DMS114 treated with DMSO at 0.1 percent for 48 hours (cell line): ENCODE data around the gene KANK2.
A peak's percentile ranks its signal among the peaks of the same experiment; 100 is the strongest.

Experiments
- DNase-seq: peaks from one replicate; lab custom pipeline; 2025; ENCODE audit not compliant: unreplicated experiment; lab: John Stamatoyannopoulos, UW

The KANK2 gene

DNA sequence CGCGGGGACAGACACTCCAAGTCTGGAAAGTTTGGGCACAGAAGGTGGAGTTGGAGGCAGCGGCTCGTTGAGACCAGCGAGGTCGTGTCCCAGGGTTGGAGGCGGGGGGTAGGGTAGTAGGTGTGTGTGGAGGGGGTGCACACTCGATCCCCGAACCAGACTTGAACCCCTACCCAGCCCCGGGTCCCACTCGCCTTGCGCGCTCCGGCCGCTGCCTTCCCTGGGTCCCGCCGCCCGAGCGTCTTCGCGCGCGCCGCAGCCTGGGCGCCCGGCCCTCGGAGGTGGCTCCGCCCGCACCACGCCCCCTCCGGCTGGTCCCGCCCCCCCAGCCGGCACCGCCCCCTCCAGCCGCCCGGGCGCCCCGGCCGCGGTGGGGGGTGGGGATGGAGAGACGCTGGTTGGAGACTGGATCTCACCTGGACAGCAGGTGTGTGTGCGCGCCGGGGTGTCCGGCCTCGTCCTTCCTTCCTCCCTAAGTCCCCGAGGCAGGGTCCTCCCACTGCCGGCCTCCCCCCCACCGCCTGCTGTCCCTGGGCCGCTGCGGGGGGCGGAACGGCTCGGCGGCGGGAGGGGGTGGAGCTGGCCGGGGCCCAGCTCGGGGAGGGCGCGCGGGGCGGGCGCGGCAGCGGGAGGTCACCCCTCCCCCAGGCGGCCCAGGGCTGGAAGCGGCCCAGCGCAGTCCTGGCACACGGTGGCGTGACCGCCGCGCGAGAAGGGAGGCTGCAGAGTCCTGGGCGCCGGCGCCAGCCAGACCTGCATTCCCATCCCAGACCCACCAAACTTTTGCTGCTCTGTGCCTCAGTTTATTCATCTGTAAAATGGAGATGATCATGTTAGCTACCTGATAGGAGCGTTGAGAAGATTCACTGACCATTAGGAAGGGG, at the start of gene KANK2:
Gene KANK2, minus strand, starts transcription at position 255 of the 884 bp plus-strand sequence. CDS start 3,034 bp downstream, outside the sequence.
- no peak for DNase-seq

DNA sequence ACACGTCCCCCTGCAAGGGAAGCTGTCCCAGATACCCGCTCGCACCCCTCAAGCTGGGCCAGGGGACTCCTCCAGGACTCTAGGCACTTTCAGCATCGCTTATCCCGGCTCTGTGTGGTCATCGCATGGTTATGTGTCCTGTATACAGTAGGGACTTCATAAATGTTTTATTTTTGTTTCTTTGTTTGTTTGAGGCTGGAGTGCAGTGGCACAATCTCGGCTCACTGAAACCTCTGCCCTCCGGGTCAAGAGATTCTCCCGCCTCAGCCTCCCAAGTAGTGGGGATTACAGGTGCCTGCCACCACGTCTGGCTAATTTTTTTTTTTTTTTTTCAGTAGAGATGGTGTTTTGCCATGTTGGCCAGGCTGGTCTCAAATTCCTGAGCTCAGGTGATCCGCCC, 49.6 kb upstream of the KANK2 start:
- no peak for DNase-seq

DNA sequence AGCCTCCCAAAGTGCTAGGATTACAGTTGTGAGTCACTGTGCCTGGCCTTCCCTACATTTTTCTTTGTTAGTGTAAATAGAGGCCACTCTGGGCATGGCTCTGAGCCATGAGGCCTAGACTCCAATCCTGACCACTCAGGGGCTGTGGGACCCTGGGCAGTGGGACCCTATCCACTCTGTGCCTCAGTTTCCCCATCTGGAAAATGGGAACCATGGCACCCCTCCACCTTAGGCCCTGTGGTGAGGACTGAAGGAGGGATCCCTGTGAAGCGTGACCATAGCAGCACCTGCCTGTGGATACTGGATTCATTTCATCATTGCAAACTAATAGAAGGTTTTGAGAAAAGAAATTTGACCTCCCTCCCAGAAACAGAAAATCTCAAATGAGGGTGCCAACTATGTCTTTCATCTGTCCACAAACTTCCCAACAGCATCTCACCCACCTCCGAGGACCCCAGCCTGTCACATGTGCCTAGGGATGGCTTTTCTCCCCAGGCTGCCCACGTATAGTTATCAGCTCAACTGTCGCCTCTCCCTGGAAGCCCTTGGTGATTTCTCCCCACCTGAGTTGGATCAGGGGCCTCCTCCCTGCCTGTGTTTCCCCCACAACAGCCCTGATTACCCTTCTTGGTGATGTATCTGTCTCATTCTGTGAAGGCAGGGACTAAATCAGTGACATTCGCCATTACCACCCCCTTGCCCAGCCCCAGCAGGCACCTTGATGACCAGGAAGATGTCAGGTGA, 47.7 kb upstream of the KANK2 start:
- DNase-seq = no peak

DNA sequence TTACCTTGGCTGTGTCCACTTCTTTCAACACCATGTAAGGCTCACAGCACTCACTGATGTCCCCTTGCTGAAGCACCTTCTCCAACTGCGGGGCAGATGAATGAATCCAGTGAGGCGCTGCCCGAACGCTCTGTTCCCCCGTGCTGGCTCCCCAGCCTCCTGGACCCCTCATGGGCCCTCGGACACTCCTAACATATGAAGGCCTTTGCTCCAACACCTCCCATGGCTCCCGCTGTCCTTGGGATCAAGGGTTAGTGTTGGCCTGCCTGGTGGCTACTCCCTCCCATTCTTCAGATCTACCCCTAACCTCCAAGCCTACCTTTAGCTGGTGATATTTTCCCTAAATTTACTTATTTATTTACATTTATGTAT, 46.4 kb upstream of the KANK2 start:
- DNase-seq = no peak

DNA sequence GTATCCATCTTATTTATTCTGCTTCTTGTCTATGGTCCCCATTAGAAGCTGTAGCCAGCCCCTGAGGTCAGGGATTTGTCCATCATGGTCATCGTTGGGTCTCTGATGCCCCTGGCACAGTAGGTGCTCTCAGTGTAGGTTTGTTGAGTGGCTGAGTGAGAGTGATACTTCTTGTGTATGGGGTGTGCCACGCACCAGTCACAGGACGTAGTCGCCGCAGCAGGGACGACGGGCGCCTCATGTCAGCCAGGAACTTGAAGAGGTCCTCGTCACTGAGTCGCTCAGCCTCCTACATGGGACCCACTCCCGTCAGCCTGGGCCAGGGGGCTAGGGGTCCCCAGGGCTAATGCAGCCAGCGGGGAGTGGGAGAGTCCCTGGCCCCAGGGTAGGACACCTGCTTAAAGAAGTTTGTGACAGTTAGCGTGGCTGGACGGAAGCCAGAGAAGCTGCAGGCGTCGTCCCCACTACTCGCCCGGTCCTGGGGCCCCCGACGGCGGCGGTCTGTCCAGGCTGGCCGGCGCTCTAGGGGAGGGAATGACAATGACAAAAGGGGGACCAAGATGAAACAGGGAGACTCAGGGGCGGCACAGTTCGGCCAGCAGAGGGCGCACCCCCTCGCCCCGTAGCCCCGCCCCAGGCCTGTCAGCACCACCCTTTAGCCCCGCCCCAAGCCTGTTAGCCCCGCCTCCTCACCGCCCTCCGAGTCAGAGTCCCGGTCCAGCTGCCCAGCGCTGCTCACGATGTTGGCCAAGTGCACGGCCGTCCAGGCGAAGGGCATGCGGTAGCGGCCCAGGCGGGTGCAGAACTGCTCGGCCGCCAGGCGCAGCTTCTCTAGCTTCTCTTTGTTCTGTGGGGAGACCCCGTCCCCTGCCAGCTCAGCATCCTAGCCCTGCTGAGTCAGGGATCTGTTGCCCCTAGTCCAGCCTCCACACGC, 45.8 kb upstream of the KANK2 start:
- peak; percentile 10 for DNase-seq

DNA sequence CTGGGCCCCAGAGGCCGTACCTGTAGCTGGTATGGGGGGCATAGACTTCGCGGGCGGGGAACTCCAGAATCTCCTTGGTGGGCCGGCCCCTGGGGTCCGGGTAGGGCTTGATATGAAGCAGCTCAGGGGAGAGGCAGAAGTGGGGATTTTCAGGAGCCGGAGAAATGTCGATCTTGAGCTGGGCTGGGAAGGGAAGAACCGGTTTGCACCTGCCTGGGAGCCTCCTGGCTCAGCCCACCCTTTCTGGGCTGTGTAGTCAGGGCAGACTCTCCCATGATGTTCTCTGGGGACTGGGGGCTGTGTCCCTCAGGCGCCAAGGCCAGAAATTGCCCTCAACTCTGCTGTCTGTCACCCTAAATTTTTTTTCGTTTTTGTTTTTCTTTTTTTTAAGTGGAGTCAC, 44.7 kb upstream of the KANK2 start:
- DNase-seq = no peak

DNA sequence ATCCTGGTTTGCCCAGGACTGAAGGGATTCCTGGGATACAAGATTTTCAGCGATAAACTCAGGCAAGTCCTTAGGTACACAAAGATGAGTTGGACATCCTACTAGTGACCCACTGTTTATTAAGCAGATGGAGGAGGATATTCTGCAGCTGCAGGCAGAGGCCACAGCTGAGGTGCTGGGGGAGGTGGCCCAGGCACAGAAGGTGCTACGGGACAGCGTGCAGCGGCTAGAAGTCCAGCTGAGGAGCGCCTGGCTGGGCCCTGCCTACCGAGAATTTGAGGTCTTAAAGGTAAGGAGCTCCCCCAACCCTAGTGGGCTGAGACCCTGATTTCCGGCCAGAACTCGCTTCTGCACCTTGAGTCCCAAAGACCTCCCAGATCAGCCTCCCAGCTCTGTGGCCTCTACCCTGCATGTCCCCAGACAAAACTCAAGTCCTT, 42.7 kb upstream of the KANK2 start:
- no peak for DNase-seq

DNA sequence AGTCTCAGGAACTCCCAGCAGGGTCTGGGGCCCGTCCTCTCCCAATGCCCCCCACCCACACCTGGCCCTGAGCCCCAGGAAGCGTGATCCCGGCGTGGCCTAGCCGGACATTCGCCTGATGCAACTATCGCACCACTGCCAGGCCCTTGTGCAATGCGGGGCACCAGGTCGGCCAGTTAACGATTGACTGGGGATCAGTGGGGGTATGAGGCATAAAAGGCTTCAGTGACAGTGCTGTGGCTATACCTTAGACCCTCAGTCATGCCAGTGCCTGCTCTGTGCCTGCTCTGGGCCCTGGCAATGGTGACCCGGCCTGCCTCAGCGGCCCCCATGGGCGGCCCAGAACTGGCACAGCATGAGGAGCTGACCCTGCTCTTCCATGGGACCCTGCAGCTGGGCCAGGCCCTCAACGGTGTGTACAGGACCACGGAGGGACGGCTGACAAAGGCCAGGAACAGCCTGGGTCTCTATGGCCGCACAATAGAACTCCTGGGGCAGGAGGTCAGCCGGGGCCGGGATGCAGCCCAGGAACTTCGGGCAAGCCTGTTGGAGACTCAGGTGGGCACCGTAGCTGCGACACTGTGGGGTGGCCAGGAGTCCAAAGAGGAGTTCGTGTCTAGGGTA, 42.1 kb upstream of the KANK2 start, which contains the start of gene ANGPTL8:
Gene ANGPTL8, plus strand, starts transcription at position 243 of the 624 bp plus-strand sequence. Its CDS starts 19 bp downstream, at position 262.
- no peak for DNase-seq

DNA sequence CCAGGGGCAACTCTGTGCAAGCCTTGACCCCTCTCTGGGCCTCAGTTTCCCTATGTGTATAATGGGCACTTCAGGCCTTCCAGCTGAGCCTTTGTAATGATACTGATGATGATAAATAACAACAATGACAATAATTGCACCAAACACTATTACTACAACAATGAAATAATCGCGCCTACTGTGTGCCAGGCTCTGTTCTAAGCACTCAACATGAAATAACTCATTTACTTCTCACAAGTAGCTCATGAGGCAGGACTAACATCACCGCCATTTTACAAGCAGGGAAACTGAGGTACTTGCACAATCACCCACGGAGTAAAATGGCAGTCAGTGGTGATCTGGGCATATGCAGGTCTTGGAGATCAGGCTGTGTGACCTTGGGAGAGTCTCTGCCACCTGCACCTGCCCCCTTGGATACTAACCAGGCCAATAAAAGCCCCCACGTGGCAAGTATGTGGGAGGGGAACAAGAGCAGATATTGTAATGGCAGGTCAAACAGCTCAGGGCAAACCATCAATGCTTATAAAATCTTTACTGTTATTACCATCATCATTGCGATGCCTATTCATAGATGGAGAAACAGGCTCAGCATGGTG, 41.5 kb upstream of the KANK2 start:
- DNase-seq = no peak

DNA sequence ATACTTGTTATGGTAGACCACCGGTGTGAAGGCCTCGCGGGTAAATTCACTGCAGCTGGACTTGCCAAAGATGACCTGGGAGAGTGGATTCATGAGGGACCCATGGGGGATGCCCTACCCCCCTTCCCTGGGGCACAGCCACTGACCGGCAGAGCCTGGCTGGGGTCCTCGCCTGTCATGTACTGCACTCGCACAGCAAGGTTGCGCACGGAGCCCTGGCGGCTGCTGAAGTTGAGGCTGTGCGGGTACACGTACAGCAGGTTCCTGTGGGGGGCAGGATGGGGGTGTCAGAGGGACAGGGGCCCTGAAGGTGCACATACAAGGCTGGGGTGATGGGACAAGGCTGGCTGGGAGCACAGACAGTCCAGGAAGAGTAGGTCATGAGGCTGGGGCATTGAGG, 40.7 kb upstream of the KANK2 start:
- DNase-seq = no peak

DNA sequence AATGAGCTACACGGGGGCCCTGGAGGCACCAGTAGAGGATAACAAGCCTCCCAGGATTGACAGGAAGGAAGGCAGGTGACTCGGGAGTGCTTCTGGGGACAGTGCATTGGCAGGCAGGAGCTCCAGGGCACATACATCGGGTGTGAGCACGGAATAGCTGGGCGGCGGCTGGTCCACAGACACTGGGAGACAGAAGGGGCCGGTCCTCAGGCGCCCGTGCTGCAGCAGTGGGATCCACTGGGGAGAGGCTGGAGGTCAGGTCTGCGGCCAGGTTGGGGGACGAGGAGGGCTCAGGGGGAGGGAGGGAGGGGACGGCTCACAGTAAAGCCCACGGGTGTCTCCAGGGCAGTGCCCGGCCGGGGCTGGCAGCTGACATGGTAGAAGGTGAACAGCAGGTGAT, 40.0 kb upstream of the KANK2 start:
- DNase-seq = no peak

DNA sequence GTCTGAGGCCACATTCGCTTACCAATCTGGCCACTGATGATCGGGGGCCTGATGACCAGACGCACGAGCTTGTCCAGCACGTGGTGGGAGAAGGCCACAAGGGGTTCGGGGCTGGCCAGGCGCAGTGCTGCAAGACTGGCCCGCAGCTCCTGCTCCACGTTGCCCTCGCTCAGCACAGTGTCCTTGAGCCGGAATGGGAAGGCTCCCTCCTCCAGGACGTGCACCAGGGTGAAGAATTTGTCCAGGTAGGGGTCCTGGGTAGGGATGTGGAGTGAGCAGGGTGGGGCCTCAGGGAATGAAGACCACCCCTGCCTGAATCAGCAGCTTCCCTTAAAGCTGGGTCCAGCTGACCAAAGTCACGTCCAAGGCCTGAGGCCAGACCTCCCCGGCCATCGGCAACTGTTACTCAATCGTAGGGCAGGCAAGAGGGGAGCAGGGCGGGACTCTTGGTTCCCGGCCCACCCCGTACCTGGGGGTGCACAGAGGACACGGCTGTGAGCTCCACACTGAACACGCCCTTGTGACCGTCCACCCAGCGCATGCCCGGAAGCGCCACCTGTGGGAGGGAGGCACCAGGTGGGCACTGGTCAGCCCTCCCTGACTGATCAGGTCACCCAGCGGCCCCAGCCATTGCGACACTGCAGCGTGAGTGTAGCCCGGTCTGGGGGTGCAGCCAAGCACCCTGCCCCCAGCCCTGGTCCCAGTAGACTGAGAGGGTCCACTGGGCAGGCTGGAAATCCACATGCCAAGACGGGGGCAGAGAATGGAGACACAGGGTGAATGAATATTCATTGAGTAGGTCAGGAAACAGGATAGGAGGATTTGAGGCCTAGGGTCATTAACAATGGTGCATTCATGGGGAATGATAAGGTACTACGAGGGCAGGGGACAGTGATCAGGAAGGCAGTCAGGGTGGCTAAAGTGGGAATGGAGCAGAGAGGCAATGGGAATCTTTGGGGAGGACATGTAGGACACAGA, 39.3 kb upstream of the KANK2 start:
- no peak for DNase-seq

DNA sequence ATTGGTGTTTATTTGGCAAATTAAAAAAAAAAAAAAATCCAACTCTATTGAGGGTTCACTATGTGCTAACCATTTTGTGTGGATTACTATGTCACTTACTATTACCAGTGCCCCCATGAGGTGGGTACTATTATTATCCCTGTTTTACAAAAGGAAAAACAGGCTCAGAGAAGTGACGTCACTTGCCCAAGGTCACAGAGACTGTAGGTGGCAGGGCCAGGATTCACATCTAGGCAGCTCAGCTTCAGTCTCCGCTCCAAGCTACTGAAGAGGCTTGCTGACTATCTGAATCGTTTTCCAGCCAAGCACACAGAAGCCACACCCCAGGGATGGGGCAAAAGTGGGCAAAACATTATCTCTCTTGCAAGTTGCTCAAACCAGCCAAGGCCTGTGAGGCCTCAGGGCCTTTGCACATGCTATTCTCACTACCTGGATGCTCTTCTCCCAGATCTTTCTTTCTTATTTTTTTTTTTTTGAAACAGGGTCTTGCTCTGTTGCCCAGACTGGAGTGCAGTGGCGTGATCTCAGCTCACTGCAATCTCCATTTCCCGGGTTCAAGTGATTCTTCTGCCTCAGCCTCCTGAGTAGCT, 37.2 kb upstream of the KANK2 start:
- DNase-seq = no peak

DNA sequence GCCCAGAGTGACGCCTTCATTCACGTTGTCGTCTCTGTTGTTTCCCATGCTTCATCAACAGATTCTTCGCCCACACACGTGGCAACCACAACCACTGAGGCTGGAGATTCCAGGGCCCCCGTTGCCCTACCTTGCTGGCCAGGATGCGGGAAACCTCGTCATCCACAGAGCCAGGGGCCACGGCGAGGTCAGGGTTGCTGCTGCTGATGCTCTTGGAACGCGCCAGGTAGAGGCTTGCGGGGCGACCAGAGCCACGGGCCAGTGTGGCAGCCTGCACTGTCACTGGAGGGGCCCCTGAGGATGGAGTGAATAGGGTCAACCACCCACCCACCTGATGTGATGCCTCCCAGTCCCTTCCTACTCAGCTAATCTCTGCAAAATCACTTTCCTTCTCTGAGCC, 35.7 kb upstream of the KANK2 start:
- DNase-seq = no peak

DNA sequence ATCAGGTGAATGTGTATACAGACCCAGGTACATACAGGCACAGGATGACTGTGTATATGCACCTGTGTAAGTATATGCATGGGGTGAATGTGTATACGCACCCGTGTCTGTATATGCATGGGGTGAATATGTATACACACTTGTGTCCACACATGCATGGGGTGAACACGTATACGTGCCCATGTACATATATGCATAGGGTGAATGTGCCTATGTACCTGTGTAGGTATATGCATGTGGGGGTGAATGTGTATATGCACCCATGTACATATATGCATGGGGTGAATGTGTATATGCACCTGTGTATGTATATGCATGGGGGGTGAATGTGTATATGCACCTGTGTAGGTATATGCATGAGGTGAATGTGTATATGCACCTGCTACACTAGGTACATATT, 35.2 kb upstream of the KANK2 start:
- no peak for DNase-seq

DNA sequence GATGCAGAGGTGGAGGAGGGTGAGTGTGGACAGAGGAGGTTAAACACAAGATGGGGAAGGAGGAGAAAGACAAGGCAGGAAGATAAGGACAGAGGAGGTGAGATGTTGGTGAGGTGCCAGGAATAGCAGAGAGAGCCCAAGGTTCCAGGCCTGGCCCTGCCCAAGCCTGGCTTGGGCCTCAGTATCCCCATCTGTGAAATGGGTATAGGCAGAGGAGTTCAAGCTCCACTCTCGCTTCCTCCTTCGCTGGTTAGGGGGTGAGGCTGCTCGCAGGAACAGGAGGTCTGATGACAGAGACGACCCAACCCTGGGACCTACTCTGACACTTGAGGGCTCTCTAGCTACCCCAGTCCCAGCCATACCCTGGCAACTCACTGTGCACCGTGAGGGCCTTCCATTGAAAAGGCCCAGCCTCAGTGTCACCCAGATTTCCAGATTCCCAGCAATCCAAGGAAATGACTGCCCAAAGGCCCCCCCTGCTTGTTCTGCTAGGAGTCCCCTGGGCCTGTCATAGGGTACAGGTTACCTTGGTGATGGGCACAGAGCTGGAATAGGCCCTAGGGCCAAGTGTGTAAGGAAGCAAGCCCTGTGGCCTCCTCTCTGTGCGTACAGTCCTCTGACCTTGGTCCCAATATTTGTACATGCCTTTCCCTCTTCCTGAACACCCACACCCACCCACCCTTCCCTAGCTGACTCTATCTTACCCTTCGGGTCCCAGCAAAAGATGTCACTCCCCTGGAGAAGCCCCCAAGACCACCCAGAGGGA, 33.5 kb upstream of the KANK2 start:
- no peak for DNase-seq

DNA sequence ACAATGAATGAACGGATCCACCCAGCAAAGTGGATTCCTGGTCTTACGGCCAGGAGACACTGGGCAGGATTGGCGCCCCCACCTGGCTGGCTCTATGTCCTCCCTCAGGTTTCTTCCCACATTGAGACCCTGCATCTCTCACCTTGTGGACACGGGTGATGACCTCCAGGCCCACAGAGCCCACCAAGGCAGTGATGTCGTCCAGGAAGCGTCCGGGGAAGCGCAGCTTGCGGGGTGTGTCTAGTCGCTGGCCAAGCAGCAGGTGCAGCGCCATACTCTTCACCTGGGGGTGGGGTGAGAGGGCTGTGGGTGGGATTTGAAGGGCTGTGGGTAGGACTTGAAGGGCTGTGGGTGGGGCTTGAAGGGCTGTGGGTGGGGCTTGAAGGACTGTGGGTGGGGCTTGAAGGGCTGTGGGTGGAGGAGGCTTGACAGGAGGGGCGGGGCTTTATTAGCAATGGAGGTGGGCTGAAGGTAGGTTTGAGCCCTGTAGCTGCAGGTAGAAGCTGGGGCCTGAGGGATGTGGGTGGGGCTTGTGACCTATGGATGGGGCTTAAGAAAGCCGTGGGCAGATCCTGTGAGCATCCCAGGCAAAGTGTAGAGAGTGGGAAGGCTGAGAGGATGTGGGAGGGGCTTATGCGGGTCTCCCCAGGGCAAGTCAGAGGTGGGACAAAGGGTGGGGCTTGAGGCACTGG, 30.0 kb upstream of the KANK2 start:
- DNase-seq = no peak
